H9 (cell line): ENCODE measurements around the gene TBL1X. TPM values are rescaled to one million over a fixed set of nuclear protein-coding genes. Genes with fewer than 3 reads are reported as not detected.

Experiments
- DNase-seq: peaks from one replicate; pipeline ENCODE4 v3.0.0-alpha.2; 2017
- H2AFZ ChIP-seq: one replicate; pipeline ENCODE4 v1.6.1; 2013; ENCODE audit warnings: mild to moderate bottlenecking, low read length, control low read depth, moderate library complexity
- H2AK5ac ChIP-seq: 2 replicates; pipeline ENCODE4 v1.6.1; 2013; ENCODE audit warnings: low read length, control low read depth, mixed read lengths; ENCODE audit not compliant: insufficient read length
- H2BK120ac ChIP-seq: one replicate; pipeline ENCODE4 v1.6.1; 2013; ENCODE audit warnings: low read depth, mild to moderate bottlenecking, low read length, control low read depth, inconsistent platforms; ENCODE audit not compliant: poor library complexity, severe bottlenecking
- H2BK12ac ChIP-seq: 2 replicates; pipeline ENCODE4 v1.6.1; 2013; ENCODE audit warnings: low read length, control low read depth, mixed read lengths, low read depth; ENCODE audit not compliant: insufficient read length
- H2BK15ac ChIP-seq: 2 replicates; pipeline ENCODE4 v1.6.1; 2013; ENCODE audit warnings: low read depth, low read length, control low read depth
- H2BK20ac ChIP-seq: one replicate; pipeline ENCODE4 v1.6.1; 2013; ENCODE audit warnings: low read depth, mild to moderate bottlenecking, low read length, control low read depth, inconsistent platforms; ENCODE audit not compliant: poor library complexity, severe bottlenecking
- H2BK5ac ChIP-seq: 2 replicates; pipeline ENCODE4 v1.6.1; 2013; ENCODE audit warnings: low read length, control low read depth, mixed read lengths; ENCODE audit not compliant: insufficient read length
- H3K14ac ChIP-seq: 2 replicates; pipeline ENCODE4 v1.6.1; 2013; ENCODE audit warnings: low read length, control low read depth; ENCODE audit not compliant: insufficient read depth
- H3K18ac ChIP-seq: 2 replicates; pipeline ENCODE4 v1.6.1; 2013; ENCODE audit warnings: low read depth, mild to moderate bottlenecking, mixed read lengths, low read length, control low read depth; ENCODE audit not compliant: insufficient read length
- H3K23ac ChIP-seq: 2 replicates; pipeline ENCODE4 v1.6.1; 2013; ENCODE audit warnings: low read length, control low read depth, mixed read lengths, low read depth; ENCODE audit not compliant: insufficient read length
- H3K23me2 ChIP-seq: 2 replicates; pipeline ENCODE4 v1.6.1; 2013; ENCODE audit warnings: low read depth, mild to moderate bottlenecking, mixed read lengths, low read length, control low read depth; ENCODE audit not compliant: insufficient read length, poor library complexity, severe bottlenecking
- H3K27ac ChIP-seq: 2 replicates; pipeline ENCODE4 v1.5.1; 2013; ENCODE audit warnings: low read length, control low read depth, mixed read lengths, low read depth; ENCODE audit not compliant: insufficient read length
- H3K27me3 ChIP-seq: 2 replicates; pipeline ENCODE4 v1.6.1; 2013; ENCODE audit warnings: low read length, control low read depth, inconsistent platforms; ENCODE audit not compliant: insufficient read depth
- H3K4ac ChIP-seq: 2 replicates; pipeline ENCODE4 v1.6.1; 2013; ENCODE audit warnings: low read depth, mild to moderate bottlenecking, control low read depth, inconsistent platforms, low read length, moderate library complexity
- H3K4me1 ChIP-seq: 2 replicates; pipeline ENCODE4 v1.6.1; 2013; ENCODE audit warnings: low read length, control low read depth, inconsistent platforms; ENCODE audit not compliant: insufficient read depth
- H3K4me2 ChIP-seq: 2 replicates; pipeline ENCODE4 v1.6.1; 2013; ENCODE audit warnings: low read length, control low read depth, mixed read lengths; ENCODE audit not compliant: insufficient read length, insufficient read depth
- H3K56ac ChIP-seq: 2 replicates; pipeline ENCODE4 v1.6.1; 2013; ENCODE audit warnings: low read depth, mild to moderate bottlenecking, mixed read lengths, low read length, control low read depth; ENCODE audit not compliant: insufficient read length
- H3K79me1 ChIP-seq: 2 replicates; pipeline ENCODE4 v1.6.1; 2013; ENCODE audit warnings: low read depth, mild to moderate bottlenecking, moderate library complexity, low read length, control low read depth, inconsistent platforms; ENCODE audit not compliant: insufficient read depth, poor library complexity, severe bottlenecking
- H3K79me2 ChIP-seq: 2 replicates; pipeline ENCODE4 v1.6.1; 2013; ENCODE audit warnings: low read length, control low read depth, inconsistent platforms; ENCODE audit not compliant: insufficient read depth
- H3K9ac ChIP-seq: 2 replicates; pipeline ENCODE4 v1.6.1; 2013; ENCODE audit warnings: low read length, control low read depth, mixed read lengths; ENCODE audit not compliant: insufficient read length; ENCODE audit errors: extremely low read depth
- H3K9me3 ChIP-seq: one replicate; pipeline ENCODE4 v1.6.1; 2013; ENCODE audit warnings: low read depth, low read length, inconsistent platforms; ENCODE audit not compliant: control insufficient read depth
- H3T11ph ChIP-seq: one replicate; pipeline ENCODE4 v1.6.1; 2013; ENCODE audit warnings: mild to moderate bottlenecking, low read length, control low read depth, inconsistent platforms
- H4K20me1 ChIP-seq: one replicate; pipeline ENCODE4 v1.6.1; 2013; ENCODE audit not compliant: control insufficient read depth, insufficient read length, insufficient read depth
- H4K5ac ChIP-seq: 2 replicates; pipeline ENCODE4 v1.6.1; 2013; ENCODE audit warnings: low read depth, mild to moderate bottlenecking, mixed read lengths, low read length, control low read depth; ENCODE audit not compliant: insufficient read length
- H4K8ac ChIP-seq: replicated peaks from 2 replicates; pipeline ENCODE4 v1.6.1; 2013; ENCODE audit warnings: low read length, control low read depth, mixed read lengths, low read depth; ENCODE audit not compliant: insufficient read length
- H4K91ac ChIP-seq: 2 replicates; pipeline ENCODE4 v1.6.1; 2013; ENCODE audit warnings: low read depth, mild to moderate bottlenecking, moderate library complexity, mixed read lengths, low read length, control low read depth; ENCODE audit not compliant: insufficient read length
- H3K27ac Mint-ChIP-seq, 3 experiments: 2 replicates in 2 of 3; 3 replicates in 1 of 3; pipeline ENCODE4 v1.8.0; 2020 to 2021; ENCODE audit warnings: mixed read lengths in 3 of 3, mild to moderate bottlenecking in 1 of 3, moderate library complexity in 1 of 3
- H3K27me3 Mint-ChIP-seq: 2 replicates; pipeline ENCODE4 v1.8.0; 2021; ENCODE audit warnings: low read depth, mild to moderate bottlenecking, moderate library complexity, mixed read lengths
- H3K36me3 Mint-ChIP-seq, 3 experiments: 2 replicates in 2 of 3; 3 replicates in 1 of 3; pipeline ENCODE4 v1.8.0; 2020 to 2021; ENCODE audit warnings: low read depth in 3 of 3, mixed read lengths in 3 of 3; ENCODE audit not compliant: insufficient read depth in 1 of 3
- H3K4me1 Mint-ChIP-seq, 2 experiments: 2 replicates each; pipeline ENCODE4 v1.8.0; 2020; ENCODE audit warnings: mixed read lengths in 2 of 2
- H3K4me3 Mint-ChIP-seq, 2 experiments: 2 replicates in 1 of 2; 3 replicates in 1 of 2; pipeline ENCODE4 v1.8.0; 2020 to 2021; ENCODE audit warnings: mild to moderate bottlenecking in 2 of 2, mixed read lengths in 2 of 2, moderate library complexity in 1 of 2
- H3K9me3 Mint-ChIP-seq, 2 experiments: 2 replicates in 1 of 2; 3 replicates in 1 of 2; pipeline ENCODE4 v1.8.0; 2020; ENCODE audit warnings: mild to moderate bottlenecking in 2 of 2, mixed read lengths in 2 of 2, moderate library complexity in 1 of 2
- WGBS: extraction: QIAGEN DNeasy Blood & Tissue Kit; methylation state at CpG from one replicate; pipeline ENCODE4 v1.1.7; 2013; ENCODE audit warnings: missing lambda C conversion rate, low lambda C conversion rate, mixed read lengths; ENCODE audit not compliant: insufficient read length; ENCODE audit errors: extremely low coverage; 5-methylcytosine and 5-hydroxymethylcytosine counted together
- total RNA-seq: library from RNA; stranded (reverse); gene quantifications from 2 replicates; pipeline ENCODE4 v1.2.1, GENCODE V29; 2021
- TF ChIP-seq, protein P1 (sequence below): fragments of 200-600 bp; sonication (generic); conservative IDR thresholded peaks from 3 replicates; pipeline ENCODE4 v1.8.0; 2021; ENCODE audit warnings: antibody characterized with exemption, mild to moderate bottlenecking

TBL1X gene
- total RNA-seq, 1 experiment from 2014 or later: 24.1 TPM

DNA sequence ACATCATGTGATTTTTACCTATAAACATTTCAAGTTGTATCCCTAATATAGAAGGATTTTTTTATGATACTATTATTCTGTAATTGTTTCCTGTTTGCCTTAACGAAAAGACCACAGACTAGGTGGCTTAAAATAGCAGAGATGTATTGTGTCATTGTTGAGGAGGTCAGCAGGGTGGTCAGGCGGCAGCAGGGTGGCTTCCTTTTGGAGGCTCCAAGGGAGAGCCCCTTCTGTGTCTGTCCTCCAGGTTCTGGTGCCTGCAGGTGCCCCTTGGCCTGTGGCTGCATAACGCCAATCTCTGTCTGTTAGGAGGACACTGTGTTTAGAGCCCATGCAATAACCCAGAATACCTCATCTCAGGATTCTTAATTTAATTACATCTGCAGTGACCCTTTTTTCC, 118.1 kb downstream of the TBL1X start:
- Histone ChIP-seq H3K23ac (no peak overlapping the region), H3K27ac (no peak overlapping the region), H2AFZ (no peak overlapping the region), H2AK5ac (no peak overlapping the region), H3K4ac (no peak overlapping the region), H3K4me1 (peaks cover 18% of the 10 kb centered on the region; the same call in 1 of the 2 replicates), H3K14ac (no peak overlapping the region; the same call in 1 of the 2 replicates), H3K9ac (no peak overlapping the region), H2BK12ac (no peak overlapping the region), H4K20me1 (no peaks in the 10 kb centered on the region), H3K79me1 (no peaks in the 10 kb centered on the region), H4K8ac (no peak overlapping the region), H2BK120ac (no peak overlapping the region), H2BK20ac (no peak overlapping the region), H3K4me2 (no peak overlapping the region), H3K23me2 (no peaks in the 10 kb centered on the region), H3T11ph (no peak overlapping the region), H3K27me3 (no peaks in the 10 kb centered on the region), H3K9me3 (no peaks in the 10 kb centered on the region), H3K79me2 (no peaks in the 10 kb centered on the region; the same call in 1 of the 2 replicates), H3K18ac (no peak overlapping the region), H2BK15ac (no peak overlapping the region), H4K5ac (no peak overlapping the region), H3K56ac (no peak overlapping the region), H2BK5ac (no peak overlapping the region), H4K91ac (no peak overlapping the region)
- no peak overlapping the region for H3K4me3 Mint-ChIP-seq
- no peak overlapping the region; a peak in 1 of 7 replicates for H3K27ac Mint-ChIP-seq
- H3K27me3 Mint-ChIP-seq: no peaks in the 10 kb centered on the region
- WGBS: no CpG with 5 or more reads among the region's 3 CpGs
- peaks cover 0 to 5% (median 2%) of the 10 kb centered on the region in 3 experiments; a peak in 2 of 7 replicates for H3K36me3 Mint-ChIP-seq
- DNase-seq: no peak
- H3K4me1 Mint-ChIP-seq: peaks cover 43 to 65% of the 10 kb centered on the region in 2 experiments
- TF ChIP-seq, protein P1, sequence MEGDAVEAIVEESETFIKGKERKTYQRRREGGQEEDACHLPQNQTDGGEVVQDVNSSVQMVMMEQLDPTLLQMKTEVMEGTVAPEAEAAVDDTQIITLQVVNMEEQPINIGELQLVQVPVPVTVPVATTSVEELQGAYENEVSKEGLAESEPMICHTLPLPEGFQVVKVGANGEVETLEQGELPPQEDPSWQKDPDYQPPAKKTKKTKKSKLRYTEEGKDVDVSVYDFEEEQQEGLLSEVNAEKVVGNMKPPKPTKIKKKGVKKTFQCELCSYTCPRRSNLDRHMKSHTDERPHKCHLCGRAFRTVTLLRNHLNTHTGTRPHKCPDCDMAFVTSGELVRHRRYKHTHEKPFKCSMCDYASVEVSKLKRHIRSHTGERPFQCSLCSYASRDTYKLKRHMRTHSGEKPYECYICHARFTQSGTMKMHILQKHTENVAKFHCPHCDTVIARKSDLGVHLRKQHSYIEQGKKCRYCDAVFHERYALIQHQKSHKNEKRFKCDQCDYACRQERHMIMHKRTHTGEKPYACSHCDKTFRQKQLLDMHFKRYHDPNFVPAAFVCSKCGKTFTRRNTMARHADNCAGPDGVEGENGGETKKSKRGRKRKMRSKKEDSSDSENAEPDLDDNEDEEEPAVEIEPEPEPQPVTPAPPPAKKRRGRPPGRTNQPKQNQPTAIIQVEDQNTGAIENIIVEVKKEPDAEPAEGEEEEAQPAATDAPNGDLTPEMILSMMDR: no peak
- peaks cover 2 to 23% of the 10 kb centered on the region in 2 experiments; a peak in 3 of 5 replicates for H3K9me3 Mint-ChIP-seq
